Measurements from ENCODE around the gene SCUBE1.

- TF ChIP-seq POLR2A (IDR thresholded peaks at IDR 0.05) (no peak), POLR2AphosphoS5 (IDR thresholded peaks at IDR 0.05) (no peak)
Observed at GRCh38 chr22:43298062-43298801, 44.9 kb downstream of the SCUBE1 start.

All from gastroesophageal sphincter (tissue), 2 donors.